Liver (tissue), 3 donors: ENCODE measurements around the gene C1QTNF1.

Source experiments
- EGR1 ChIP-seq, 2 donors: IDR thresholded peaks; 2 replicates each; pipeline ENCODE4 v1.6.1; 2016 to 2018; ENCODE audit warnings: antibody characterized with exemption in 2 of 2, low read depth in 2 of 2
- HNF4G ChIP-seq: IDR thresholded peaks from 2 replicates; pipeline ENCODE4 v1.6.1; 2016; ENCODE audit warnings: antibody characterized with exemption
- JUND ChIP-seq, 2 donors: IDR thresholded peaks; 2 replicates each; pipeline ENCODE4 v1.6.1; 2016; ENCODE audit warnings: antibody characterized with exemption in 2 of 2
- RAD21 ChIP-seq, 2 donors: IDR thresholded peaks; 2 replicates each; pipeline ENCODE4 v1.6.1; 2016; ENCODE audit warnings: antibody characterized with exemption in 2 of 2, mild to moderate bottlenecking in 2 of 2
- REST ChIP-seq: IDR thresholded peaks from 2 replicates; pipeline ENCODE4 v1.6.1; 2016; ENCODE audit warnings: antibody characterized with exemption, mild to moderate bottlenecking
- SP1 ChIP-seq: IDR thresholded peaks from 2 replicates; pipeline ENCODE4 v1.6.1; 2018; ENCODE audit warnings: antibody characterized with exemption, mild to moderate bottlenecking
- TAF1 ChIP-seq: conservative IDR thresholded peaks from 2 replicates; pipeline ENCODE4 v1.6.1; 2016; ENCODE audit warnings: antibody characterized with exemption, mild to moderate bottlenecking
- TF ChIP-seq, protein P1 (sequence below): fragments of 150-350 bp; IDR thresholded peaks from 2 replicates; pipeline ENCODE4 v1.5.1; 2017; ENCODE audit warnings: improper control_type of control experiment, low read depth, low read length; ENCODE audit not compliant: missing input control
- TF ChIP-seq, protein P2 (sequence below): IDR thresholded peaks from 2 replicates; pipeline ENCODE4 v1.6.1; 2016; ENCODE audit warnings: antibody characterized with exemption
- TF ChIP-seq, protein P3 (sequence below): IDR thresholded peaks from 2 replicates; pipeline ENCODE4 v1.6.1; 2016; ENCODE audit warnings: antibody characterized with exemption
- donor health status: healthy.
- donor health status: healthy.

DNA sequence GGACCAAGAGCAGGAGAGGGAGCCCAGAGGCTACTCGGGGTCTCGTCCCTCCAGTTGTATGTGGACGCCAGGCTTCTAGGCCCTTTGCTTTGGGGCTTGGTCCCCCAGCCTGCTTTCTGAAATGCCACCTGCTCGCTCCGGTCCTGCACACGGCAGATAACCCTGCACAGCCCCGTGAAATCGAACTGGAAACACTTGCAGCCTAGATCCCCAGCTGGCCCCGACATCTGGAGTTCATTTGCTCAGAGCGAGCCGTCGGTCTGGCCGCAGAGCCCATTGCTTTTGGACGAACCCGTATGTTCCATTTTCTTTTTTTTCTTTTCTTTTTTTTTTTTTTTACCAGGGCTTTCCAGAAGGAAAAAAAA is 22.9 kb downstream of the C1QTNF1 start:
- TF ChIP-seq, protein P1, sequence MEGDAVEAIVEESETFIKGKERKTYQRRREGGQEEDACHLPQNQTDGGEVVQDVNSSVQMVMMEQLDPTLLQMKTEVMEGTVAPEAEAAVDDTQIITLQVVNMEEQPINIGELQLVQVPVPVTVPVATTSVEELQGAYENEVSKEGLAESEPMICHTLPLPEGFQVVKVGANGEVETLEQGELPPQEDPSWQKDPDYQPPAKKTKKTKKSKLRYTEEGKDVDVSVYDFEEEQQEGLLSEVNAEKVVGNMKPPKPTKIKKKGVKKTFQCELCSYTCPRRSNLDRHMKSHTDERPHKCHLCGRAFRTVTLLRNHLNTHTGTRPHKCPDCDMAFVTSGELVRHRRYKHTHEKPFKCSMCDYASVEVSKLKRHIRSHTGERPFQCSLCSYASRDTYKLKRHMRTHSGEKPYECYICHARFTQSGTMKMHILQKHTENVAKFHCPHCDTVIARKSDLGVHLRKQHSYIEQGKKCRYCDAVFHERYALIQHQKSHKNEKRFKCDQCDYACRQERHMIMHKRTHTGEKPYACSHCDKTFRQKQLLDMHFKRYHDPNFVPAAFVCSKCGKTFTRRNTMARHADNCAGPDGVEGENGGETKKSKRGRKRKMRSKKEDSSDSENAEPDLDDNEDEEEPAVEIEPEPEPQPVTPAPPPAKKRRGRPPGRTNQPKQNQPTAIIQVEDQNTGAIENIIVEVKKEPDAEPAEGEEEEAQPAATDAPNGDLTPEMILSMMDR: no peak
- TF ChIP-seq SP1 (no peak), EGR1 (IDR thresholded peaks at IDR 0.05; ENCODE audit: low read depth in 2 of 2) (no peak), TAF1 (no peak), REST (no peak), HNF4G (no peak), RAD21 (IDR thresholded peaks at IDR 0.05) (no peak), JUND (IDR thresholded peaks at IDR 0.05) (no peak)
- TF ChIP-seq, protein P2, sequence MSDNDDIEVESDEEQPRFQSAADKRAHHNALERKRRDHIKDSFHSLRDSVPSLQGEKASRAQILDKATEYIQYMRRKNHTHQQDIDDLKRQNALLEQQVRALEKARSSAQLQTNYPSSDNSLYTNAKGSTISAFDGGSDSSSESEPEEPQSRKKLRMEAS: no peak
- TF ChIP-seq, protein P3, sequence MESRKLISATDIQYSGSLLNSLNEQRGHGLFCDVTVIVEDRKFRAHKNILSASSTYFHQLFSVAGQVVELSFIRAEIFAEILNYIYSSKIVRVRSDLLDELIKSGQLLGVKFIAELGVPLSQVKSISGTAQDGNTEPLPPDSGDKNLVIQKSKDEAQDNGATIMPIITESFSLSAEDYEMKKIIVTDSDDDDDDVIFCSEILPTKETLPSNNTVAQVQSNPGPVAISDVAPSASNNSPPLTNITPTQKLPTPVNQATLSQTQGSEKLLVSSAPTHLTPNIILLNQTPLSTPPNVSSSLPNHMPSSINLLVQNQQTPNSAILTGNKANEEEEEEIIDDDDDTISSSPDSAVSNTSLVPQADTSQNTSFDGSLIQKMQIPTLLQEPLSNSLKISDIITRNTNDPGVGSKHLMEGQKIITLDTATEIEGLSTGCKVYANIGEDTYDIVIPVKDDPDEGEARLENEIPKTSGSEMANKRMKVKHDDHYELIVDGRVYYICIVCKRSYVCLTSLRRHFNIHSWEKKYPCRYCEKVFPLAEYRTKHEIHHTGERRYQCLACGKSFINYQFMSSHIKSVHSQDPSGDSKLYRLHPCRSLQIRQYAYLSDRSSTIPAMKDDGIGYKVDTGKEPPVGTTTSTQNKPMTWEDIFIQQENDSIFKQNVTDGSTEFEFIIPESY: no peak
